ENCODE data around the gene GCC2. TPM values are rescaled to one million over a fixed set of nuclear protein-coding genes. Genes with fewer than 3 reads are reported as not detected.

GCC2 gene
- total and polyA plus RNA-seq, 2 donors (not counting 3 experiments of a cell fraction or from before 2014, with no cell fraction given): 4.1 to 38.7 TPM

GRCh38 chr2:108407864-108408729 lies 40.9 kb upstream of the GCC2 start:
- CTCF ChIA-PET: interaction anchor here (1.2 to 1.3 kb wide), 2 partner anchors 10 to 47 kb away, joined by 3 to 4 read pairs; no protein-coding TSS in a partner anchor

More at GRCh38 chr2:108407864-108408729, 40.9 kb upstream of the GCC2 start:
- DNase-seq (ENCODE audit: low read depth, low spot score): no peak
- H3K27me3 ChIP-seq (ENCODE audit: control insufficient read depth in 2 of 2, insufficient read depth in 2 of 2, low read length in 2 of 2): peaks cover 0 to 7% of the 10 kb centered on the region in 2 experiments
- POLR2A ChIA-PET: no interaction called here
- no peak overlapping the region for H3K9ac ChIP-seq (replicated peaks; ENCODE audit: extremely low read depth, insufficient read depth, low read length)
- no peak for FAIRE-seq
- dilution Hi-C loops (cut with MboI; ENCODE audit: extremely low pct_ligation_motif_present, low sequenced_read_pairs) (no loop called here), intact Hi-C loops (cut with micrococcal nuclease) (no loop called here)
- no peaks in the 10 kb centered on the region for H3K9me1 ChIP-seq (replicated peaks; ENCODE audit: control insufficient read depth, extremely low read depth, insufficient read depth, low read length)
- no peak overlapping the region for H3K27ac ChIP-seq (ENCODE audit: insufficient read depth, low read depth, low read length)
- no peaks in the 10 kb centered on the region for H3K36me3 ChIP-seq (ENCODE audit: control insufficient read depth in 2 of 2, extremely low read depth in 1 of 2, insufficient read depth in 2 of 2, low read length in 2 of 2)
- no peaks in the 10 kb centered on the region for H4K20me1 ChIP-seq (replicated peaks; ENCODE audit: control insufficient read depth, extremely low read depth, insufficient read depth, low read length)
- BruUV-seq (replicated peaks): no TSS peak
- no peak overlapping the region for H2AFZ ChIP-seq (ENCODE audit: low read depth, low read length)
- TF ChIP-seq FOS (IDR thresholded peaks at IDR 0.05; ENCODE audit: borderline replicate concordance, insufficient read depth, low read length) (no peak), POLR2AphosphoS5 (IDR thresholded peaks at IDR 0.05; ENCODE audit: insufficient read depth, low read depth, low read length) (no peak), MYC (IDR thresholded peaks at IDR 0.05; ENCODE audit: low read depth, low read length) (no peak), GATA2 (IDR thresholded peaks at IDR 0.05; ENCODE audit: insufficient read depth, insufficient read length, low read depth, low read length) (no peak), POLR2A (IDR thresholded peaks at IDR 0.05; ENCODE audit: low read depth, low read length) (no peak), EZH2 (IDR thresholded peaks at IDR 0.05; ENCODE audit: borderline replicate concordance, low read depth, low read length, severe bottlenecking) (no peak), JUN (IDR thresholded peaks at IDR 0.05; ENCODE audit: borderline replicate concordance, insufficient read depth, insufficient read length, low read depth) (no peak)
- TF ChIP-seq, protein P1, sequence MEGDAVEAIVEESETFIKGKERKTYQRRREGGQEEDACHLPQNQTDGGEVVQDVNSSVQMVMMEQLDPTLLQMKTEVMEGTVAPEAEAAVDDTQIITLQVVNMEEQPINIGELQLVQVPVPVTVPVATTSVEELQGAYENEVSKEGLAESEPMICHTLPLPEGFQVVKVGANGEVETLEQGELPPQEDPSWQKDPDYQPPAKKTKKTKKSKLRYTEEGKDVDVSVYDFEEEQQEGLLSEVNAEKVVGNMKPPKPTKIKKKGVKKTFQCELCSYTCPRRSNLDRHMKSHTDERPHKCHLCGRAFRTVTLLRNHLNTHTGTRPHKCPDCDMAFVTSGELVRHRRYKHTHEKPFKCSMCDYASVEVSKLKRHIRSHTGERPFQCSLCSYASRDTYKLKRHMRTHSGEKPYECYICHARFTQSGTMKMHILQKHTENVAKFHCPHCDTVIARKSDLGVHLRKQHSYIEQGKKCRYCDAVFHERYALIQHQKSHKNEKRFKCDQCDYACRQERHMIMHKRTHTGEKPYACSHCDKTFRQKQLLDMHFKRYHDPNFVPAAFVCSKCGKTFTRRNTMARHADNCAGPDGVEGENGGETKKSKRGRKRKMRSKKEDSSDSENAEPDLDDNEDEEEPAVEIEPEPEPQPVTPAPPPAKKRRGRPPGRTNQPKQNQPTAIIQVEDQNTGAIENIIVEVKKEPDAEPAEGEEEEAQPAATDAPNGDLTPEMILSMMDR (IDR thresholded peaks at IDR 0.05; ENCODE audit: extremely low read depth in 1 of 2, insufficient read depth in 1 of 2, low read depth in 1 of 2, low read length in 2 of 2): no peak
- TF ChIP-seq, protein P2, sequence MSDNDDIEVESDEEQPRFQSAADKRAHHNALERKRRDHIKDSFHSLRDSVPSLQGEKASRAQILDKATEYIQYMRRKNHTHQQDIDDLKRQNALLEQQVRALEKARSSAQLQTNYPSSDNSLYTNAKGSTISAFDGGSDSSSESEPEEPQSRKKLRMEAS (IDR thresholded peaks at IDR 0.05; ENCODE audit: insufficient read depth, insufficient read length): no peak
- no peak overlapping the region for H3K4me2 ChIP-seq (ENCODE audit: insufficient read depth, low read length)
- no peak overlapping the region for H3K4me3 ChIP-seq (replicated peaks in 1 of 3; ENCODE audit: insufficient read depth in 1 of 3, low read depth in 1 of 3, low read length in 3 of 3)
- no peaks in the 10 kb centered on the region for H3K9me3 ChIP-seq (replicated peaks; ENCODE audit: control insufficient read depth, insufficient read depth, low read length)
- H3K79me2 ChIP-seq (ENCODE audit: control insufficient read depth, insufficient read depth, low read length): no peaks in the 10 kb centered on the region
- H3K4me1 ChIP-seq (ENCODE audit: control insufficient read depth, extremely low read depth, insufficient read depth, low read length): no peaks in the 10 kb centered on the region
